GM19463 (cell line): ENCODE results near the gene MRPS2.

ENCODE experiments used
- ATAC-seq: cut with Tn5 transposase; IDR thresholded peaks from one replicate; pipeline ENCODE4 v1.9.1; 2021; ENCODE audit warnings: mild to moderate bottlenecking, moderate library complexity; ENCODE audit not compliant: unreplicated experiment

The MRPS2 gene

GRCh38 chr9:135498381-135499126 is 1.9 kb upstream of the MRPS2 start:
- ATAC-seq = no peak

DNA sequence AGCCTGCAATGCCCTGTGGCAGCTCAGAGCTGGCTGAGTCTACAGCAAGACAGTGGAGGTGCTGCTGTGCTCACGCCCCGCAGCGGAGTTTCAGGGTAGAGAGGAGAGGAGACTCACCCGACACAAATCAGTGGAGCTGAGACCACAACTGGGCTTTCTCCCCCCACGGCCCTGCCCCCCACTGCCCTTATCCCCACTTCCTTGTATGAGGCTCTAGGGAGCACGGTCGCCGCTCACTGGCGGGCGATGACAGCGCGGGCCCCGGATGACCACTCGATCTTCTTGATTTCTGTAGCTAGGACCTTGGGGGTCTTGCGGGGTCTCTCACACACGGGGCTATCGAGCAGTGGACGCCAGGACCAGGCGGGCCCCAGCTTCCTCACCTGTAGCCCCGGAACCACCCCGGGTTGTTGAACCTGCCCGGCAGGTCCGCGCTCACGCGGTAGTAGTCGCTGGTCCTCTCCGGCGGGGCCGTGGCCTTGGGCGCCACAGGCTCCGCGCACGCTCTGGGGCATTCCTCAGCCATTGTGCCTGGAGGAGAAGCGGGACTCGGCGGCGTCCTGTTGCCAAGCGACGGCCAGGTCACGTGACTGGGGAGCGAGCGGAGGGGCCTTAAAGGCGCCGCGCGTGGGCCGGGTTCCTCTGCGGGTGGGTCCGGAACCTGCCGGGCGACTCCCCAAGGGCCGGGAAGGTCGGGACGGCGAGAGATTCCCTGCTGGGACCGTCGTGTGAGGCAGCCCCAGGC is 984 bp upstream of the MRPS2 start:
- ATAC-seq = peak; percentile 45

DNA sequence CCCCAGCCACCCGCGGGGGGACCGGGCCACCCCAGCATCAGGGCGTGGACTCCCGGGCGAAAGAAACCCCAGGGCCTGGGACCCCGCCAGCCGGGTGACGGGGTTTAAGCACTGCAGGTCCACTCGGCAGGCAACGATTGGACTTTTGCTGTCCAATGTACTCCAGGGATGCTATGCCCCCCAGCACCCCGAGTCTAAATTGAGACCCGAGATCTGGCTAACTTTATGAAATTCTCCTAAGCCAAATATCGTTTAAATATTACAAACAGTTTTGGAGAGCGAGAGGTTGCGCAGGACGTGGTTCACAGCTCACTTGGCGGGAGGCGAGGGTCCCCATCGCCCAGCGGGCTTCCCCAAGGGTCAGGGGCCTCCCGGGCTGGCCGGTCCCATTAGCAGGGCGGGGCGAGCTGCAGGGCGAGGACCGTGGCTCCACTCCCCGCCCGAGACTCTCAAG is 384 bp upstream of the MRPS2 start:
- ATAC-seq = peak; percentile 7

DNA sequence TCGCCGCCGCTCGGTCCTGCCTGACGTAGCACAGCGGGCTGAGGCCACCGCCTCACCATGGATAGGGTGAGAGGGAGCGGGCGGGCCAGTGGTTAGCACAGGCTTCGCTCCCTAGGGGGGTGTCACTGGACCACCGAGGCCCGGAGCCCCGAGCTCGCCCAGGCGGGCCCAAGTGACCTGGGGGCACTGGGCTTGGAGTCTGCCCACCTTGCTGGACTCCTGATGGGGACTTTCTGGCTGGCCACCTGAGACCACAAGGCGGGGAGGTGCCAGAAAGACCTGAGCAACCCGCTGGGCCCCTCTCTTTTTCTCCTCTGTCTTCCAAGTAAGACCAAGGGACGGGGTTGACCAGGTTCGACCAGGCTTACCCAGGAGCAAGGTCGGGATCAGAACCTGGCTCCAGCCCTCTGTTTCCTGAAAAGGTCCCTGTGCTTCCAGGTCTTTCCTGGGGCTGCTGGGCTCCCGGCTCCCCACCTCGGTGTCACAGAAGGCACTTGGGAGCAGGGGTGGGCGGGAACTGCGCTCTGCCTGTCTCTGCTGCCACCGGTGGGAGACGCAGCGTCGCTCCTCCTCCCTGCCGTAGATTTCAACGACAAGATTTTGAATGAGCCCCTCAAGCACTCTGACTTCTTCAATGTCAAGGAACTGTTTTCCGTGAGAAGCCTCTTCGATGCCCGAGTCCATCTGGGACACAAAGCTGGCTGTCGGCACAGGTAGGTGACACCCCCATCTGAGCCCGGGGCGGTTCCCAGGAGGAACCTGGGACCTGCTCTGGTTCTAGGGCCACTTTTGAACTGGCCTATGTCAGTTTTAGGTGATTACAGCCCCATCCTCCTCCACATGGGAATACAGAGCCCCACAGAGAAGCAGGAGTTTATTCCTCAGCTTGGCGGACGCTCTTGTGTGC is 1.0 kb downstream of the MRPS2 start:
- ATAC-seq = no peak

DNA sequence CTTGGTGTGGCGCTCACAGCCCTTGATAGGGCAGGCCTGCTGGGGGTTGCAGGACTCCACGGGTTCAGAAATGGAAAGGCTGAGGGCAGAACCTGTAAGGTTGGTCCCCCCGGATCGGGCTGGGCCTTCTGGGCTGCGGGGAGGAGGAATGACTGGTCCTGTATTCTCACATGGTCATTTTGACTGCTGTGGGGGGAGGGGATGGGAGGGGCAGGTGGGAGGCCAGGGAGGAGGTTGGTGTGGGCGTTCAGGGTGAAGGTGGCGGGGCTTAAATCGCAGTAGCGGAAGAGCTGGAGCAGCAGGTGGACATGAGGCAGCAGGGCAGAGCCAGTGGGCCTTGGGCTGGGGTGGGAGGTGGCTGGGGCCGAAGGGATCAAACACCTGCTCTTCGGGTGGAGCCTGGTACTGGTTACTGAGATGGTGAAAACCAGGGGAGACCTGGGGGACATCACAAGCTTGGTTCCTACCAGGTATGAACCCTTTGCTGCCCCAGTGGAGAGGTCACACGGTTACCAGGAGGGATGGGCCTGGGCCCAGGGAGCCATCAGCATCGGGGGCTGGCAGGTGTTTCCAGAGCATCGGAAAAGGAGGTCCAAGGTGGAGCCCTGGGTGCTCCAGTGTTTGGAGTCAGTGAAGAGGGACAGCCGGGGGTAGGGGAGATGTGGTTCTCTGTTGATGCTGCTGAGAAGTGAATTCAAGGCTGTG is 1.8 kb downstream of the MRPS2 start:
- ATAC-seq = no peak

- no peak for ATAC-seq
Observed at GRCh38 chr9:135502873-135503321, 2.4 kb downstream of the MRPS2 start.

- ATAC-seq = no peak
Observed at GRCh38 chr9:135503371-135504261, 3.1 kb downstream of the MRPS2 start.

DNA sequence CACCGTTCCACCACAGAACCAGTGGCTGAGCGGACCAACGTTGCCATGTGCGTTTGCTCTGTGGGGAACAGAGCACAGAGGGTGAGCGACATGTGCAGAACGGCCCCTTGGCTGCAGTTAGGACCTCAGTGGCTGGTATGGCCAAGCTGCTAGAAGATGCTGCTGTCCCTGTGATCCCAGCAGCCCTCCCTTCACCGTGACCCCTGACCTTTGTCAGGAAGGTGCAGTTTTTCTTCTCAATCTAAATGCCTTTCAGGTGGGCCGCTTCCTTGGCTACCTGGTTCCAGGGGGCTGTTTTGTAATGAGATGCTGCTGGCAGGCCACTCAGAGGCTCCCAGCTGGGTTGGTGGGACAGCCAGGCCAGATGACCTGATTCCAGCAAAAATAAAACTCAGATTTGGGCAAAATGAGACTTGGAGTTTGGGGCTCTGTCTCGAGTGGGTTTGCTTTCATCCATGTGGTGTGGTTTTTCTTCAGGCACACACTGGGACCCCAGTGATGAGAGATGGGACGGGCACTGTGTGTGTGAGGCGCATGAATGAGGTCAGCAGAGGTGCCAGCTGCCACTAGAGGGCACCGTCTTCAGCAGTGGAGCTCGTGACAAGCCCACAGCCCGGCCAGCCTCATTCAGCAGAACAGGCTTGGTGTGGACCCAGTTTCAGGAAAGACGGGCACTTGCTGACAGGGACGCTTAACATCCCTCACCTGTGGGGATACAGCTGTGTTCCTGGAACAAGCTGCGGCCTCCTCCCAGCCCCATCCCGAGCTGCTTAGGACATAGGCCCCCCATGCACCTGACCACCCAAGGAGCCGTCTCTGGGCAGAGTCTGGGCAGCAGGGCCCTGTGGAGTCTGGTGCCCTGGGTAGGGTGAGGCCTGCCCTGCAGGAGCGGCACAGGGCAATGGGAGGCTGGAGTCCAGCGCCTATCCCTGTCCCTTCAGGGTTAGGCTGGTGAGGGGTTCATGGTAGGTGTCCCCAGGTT is 4.1 kb downstream of the MRPS2 start:
- ATAC-seq = no peak

- no peak for ATAC-seq
Observed at GRCh38 chr9:135505406-135506187, 5.1 kb downstream of the MRPS2 start.

DNA sequence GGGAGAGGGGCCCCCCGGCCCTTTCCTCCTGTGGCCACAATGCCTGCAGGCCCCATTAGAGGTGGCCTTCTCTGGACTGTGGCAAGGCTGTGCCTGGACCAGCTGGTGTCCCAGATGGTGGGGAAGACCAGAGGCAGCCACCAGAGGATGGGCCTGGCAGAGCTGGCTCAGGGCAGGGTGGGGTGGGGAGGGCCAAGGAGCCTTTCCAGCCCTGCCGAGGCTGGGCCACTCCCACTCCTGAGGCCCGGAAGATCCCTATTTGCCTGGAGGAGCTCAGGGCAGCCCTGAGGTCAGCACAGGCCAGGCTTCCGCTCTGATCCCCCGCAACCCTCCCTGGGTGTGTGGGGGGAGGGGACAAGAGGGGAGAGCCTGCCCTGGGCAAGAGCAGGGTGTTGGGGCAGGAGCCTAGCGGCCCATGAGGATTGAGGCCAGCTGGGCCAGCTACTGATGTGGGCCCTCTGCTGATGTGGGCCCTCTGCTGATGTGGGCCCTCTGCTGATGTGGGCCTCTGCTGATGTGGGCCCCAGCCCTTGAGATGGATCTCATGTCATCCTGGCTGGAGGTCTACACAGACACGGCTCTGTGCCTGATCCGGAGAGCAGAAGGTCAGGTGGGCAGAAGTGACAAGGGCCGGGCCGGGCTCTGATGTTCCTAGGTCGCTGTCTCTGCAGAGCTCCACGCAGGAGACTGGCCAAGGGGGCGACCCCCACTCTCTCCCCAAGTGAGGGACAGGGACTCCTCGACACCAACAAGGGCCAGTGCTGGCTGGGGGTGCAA is 6.0 kb downstream of the MRPS2 start:
- no peak for ATAC-seq

- no peak for ATAC-seq
Observed at GRCh38 chr9:135507104-135508035, 6.9 kb downstream of the MRPS2 start.

DNA sequence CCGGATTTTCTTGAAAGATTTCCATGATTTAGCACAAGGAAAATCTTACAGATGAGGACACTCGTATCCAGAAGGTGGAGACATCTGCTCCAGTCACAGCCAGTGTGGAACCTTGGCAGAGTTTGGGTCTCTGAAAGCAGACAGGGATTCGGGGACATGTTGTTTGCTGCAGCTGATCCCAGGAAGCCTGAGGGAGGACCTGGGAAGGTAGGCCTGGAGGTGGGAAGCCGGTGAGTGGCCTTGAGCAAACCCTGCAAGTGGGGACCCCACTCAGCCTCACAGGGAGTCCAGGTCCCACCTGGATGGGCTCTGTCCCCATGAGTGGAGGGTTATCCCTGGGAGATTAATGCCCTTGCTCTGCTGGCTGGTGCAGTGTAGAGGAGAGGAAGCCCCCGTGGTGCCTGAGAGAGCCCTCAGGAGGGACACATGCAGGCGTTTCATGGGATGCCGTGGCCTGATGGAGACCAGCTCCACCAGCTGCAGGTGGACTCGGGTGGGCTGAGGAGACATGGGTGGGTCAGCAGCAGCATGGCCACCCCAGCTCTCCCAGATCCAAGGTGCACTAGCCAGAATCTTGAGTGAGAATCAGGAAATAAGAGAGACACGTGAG is 7.8 kb downstream of the MRPS2 start:
- ATAC-seq = no peak

GRCh38 chr9:135509458-135509857 is 9.0 kb downstream of the MRPS2 start:
- ATAC-seq = no peak

DNA sequence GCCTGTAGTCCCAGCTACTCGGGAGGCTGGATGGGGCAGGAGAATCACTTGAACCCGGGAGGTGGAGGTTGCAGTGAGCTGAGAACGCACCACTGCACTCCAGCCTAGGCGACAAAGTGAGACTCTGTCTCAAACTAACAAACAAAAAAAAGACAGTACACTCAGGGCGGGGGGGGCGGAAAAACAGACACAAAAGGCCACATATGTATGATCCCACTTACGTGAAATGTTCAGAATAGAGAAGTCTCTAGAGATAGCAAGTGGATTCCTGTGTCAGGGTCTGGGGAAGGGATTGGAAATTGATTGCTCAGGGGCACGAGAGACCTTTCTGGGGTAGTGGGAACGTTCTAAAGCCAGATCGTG is 11.7 kb downstream of the MRPS2 start:
- no peak for ATAC-seq

GRCh38 chr9:135512904-135513303 is 12.4 kb downstream of the MRPS2 start:
- no peak for ATAC-seq
